Measurements from ENCODE around the gene L3MBTL4. TPM values are rescaled to one million over a fixed set of nuclear protein-coding genes. Genes with fewer than 3 reads are reported as not detected.
A peak's percentile ranks its signal among the peaks of the same experiment; 100 is the strongest.

The L3MBTL4 gene
- total and polyA plus RNA-seq, 11 donors, result 0.27 to 3.3 (median 1.2) TPM

DNA sequence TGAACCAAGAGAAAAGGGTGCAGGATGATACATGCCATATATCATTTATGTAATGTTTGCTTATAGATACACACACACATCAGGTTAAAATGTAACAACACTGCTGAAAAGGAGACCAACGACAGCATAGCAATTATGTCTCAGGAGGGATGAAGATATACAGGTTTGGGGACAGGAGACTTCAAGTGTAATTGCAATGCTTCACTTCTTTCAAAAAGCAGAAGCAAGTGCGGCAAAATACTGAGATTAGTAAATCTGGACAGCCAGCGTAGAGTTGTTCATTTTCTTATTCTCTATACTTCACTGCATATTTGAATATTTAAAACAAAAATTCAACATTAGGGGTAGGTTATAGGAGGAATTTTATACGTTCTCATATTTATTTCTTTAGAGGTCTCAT is 87.2 kb downstream of the L3MBTL4 start:
- intact Hi-C loops (cut with DNase I), result loop anchor here in 2 of 10 donors (10.0 kb wide), 2 partner anchors 193 to 443 kb away; no protein-coding TSS in a partner anchor
- ATAC-seq (no peak), DNase-seq (no peak)
- H3K36me3 ChIP-seq, result no peaks in the 10 kb centered on the region
- no peak for TF ChIP-seq POLR2A (IDR thresholded peaks at IDR 0.05)
- H3K9me3 ChIP-seq, result peaks cover 0 to 42% (median 13%) of the 10 kb centered on the region in 12 donors
- 84 to 89% (median 88%) methylated on average over 4 of the region's 4 CpGs for WGBS, 4 donors
- H3K4me1 ChIP-seq, result peaks cover 0 to 7% (median 0%) of the 10 kb centered on the region in 12 donors
- H3K27ac ChIP-seq, result no peak overlapping the region
- no peak overlapping the region for H3K4me3 ChIP-seq
- no peaks in the 10 kb centered on the region for H3K27me3 ChIP-seq

DNA sequence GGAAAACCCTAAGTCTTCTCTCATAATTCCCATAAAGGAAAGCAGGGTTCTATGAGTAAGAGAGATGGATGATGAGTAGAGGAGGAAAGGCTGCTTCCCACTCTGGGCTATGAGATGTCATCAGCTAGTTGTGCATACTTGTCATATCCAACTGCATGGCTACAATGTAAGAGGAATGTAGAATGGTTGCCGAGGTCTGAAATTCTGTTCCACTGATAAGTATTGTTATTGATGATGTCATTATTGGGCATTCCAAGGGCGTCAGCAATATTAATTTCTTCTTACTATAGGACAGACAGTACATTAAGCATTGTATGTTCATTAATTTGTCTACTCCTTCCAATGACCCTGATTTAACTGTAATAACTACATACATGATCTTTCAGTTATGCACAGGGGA is 88.1 kb downstream of the L3MBTL4 start:
- no peak for TF ChIP-seq POLR2A (IDR thresholded peaks at IDR 0.05)
- Histone ChIP-seq H3K4me3 (no peak overlapping the region), H3K4me1 (peaks cover 0 to 7% (median 0%) of the 10 kb centered on the region in 12 donors), H3K9me3 (peaks cover 0 to 48% (median 16%) of the 10 kb centered on the region in 12 donors), H3K27ac (no peak overlapping the region), H3K36me3 (no peaks in the 10 kb centered on the region), H3K27me3 (no peaks in the 10 kb centered on the region)
- intact Hi-C loops (cut with DNase I), result loop anchor here in 2 of 10 donors (10.0 kb wide), 2 partner anchors 192 to 442 kb away; no protein-coding TSS in a partner anchor
- 65 to 70% (median 67%) methylated on average over 2 of the region's 2 CpGs for WGBS, 4 donors
- ATAC-seq, result no peak
- no peak for DNase-seq

DNA sequence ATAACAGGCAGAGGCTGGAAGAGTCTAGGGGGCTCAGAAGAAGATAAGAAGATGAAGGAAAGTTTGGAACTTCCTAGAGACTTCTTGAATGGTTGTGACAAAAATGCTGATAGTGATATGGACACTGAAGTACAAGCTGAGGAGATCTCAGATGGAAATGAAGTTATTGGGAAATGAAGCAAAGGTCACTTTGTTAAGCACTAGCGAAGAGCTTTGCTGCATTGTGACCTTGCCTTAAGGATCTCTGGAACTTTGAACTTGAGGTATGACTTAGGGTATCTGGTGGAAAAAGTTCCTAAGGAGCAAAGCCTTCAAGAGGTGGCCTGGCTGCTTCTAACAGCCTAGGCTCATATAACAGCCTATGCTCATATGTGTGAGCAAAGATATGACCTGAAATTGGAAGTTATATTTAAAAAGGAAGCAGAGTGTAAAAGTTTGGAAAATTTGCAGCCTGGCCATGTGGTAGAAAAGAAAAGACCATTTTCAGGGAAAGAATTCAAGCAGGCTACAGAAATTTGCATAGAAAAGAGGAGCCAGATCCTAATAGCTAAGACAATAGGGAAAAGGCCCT is 91.3 kb downstream of the L3MBTL4 start:
- H3K27ac ChIP-seq, result no peak overlapping the region
- intact Hi-C loops (cut with DNase I), result loop anchor here in 2 of 10 donors (10.0 kb wide), 2 partner anchors 189 to 439 kb away; no protein-coding TSS in a partner anchor
- no peak overlapping the region for H3K4me3 ChIP-seq
- TF ChIP-seq, protein P1, sequence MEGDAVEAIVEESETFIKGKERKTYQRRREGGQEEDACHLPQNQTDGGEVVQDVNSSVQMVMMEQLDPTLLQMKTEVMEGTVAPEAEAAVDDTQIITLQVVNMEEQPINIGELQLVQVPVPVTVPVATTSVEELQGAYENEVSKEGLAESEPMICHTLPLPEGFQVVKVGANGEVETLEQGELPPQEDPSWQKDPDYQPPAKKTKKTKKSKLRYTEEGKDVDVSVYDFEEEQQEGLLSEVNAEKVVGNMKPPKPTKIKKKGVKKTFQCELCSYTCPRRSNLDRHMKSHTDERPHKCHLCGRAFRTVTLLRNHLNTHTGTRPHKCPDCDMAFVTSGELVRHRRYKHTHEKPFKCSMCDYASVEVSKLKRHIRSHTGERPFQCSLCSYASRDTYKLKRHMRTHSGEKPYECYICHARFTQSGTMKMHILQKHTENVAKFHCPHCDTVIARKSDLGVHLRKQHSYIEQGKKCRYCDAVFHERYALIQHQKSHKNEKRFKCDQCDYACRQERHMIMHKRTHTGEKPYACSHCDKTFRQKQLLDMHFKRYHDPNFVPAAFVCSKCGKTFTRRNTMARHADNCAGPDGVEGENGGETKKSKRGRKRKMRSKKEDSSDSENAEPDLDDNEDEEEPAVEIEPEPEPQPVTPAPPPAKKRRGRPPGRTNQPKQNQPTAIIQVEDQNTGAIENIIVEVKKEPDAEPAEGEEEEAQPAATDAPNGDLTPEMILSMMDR (IDR thresholded peaks at IDR 0.05), result no peak
- no peak for TF ChIP-seq POLR2A (IDR thresholded peaks at IDR 0.05)
- peaks cover 0 to 63% (median 16%) of the 10 kb centered on the region in 12 donors for H3K9me3 ChIP-seq
- no peaks in the 10 kb centered on the region for H3K36me3 ChIP-seq
- WGBS, 4 donors, result 85 to 90% (median 86%) methylated on average over 1 of the region's 1 CpG
- DNase-seq, result no peak
- peaks cover 0 to 5% (median 0%) of the 10 kb centered on the region in 12 donors for H3K4me1 ChIP-seq
- H3K27me3 ChIP-seq, result no peaks in the 10 kb centered on the region
- ATAC-seq, result no peak

DNA sequence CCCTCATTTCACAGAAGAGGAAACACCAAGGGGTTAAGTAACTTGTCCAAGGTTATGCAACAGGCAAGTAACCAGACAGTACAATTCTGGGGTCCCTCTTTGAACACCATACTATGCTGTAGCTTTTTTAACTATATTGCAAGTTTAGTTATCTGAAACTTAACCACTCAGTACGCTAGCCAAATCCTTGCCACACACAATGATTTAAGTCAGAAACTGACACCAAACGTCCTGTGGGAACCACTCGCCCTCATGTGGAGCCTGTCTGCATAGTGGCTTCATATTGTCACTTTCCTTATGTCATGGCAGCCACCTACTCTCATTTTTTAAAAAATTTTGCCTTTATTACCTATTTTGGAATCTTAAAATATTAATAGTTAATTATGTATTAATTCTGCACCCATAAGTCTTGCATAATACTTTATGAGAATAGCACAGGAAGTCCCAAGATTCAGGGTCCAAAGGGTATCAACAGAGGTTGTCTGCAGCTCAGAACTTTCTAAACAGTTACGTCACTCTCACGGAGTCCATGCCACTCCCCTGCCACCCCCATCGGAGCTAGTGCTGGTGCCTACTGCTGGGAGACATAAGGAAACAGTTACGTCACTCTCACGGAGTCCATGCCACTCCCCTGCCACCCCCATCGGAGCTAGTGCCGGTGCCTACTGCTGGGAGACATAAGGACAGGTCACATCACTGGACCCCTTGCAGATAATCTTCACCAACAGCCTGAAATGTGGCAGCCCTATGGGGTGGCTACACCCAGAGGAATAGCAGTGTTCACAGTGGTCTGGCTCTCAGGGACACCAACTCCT is 99.0 kb downstream of the L3MBTL4 start:
- intact Hi-C loops (cut with DNase I), result loop anchor here in 2 of 10 donors (2.0 to 10.0 kb wide), 3 partner anchors 13 to 421 kb away; partner anchors contain the start of gene TMEM200C (in 1 of the 2)
- peaks cover 0 to 2% (median 0%) of the 10 kb centered on the region in 12 donors for H3K4me1 ChIP-seq
- 56 to 68% (median 62%) methylated on average over 10 of the region's 10 CpGs for WGBS, 4 donors
- peak in 1 of 4 donors; percentile 29 for ATAC-seq
- H3K27me3 ChIP-seq, result no peaks in the 10 kb centered on the region
- H3K4me3 ChIP-seq, result peak overlapping the region in 1 of 12 donors; percentile 13
- H3K9me3 ChIP-seq, result peaks cover 0 to 36% (median 5%) of the 10 kb centered on the region in 12 donors
- no peak for DNase-seq
- peaks cover 0 to 2% (median 0%) of the 10 kb centered on the region in 9 donors for H3K36me3 ChIP-seq
- no peak overlapping the region for H3K27ac ChIP-seq
- TF ChIP-seq, protein P1 (IDR thresholded peaks at IDR 0.05), result peak in 2 of 12 donors; percentile 13 to 37
- TF ChIP-seq POLR2A (IDR thresholded peaks at IDR 0.05), result no peak

DNA sequence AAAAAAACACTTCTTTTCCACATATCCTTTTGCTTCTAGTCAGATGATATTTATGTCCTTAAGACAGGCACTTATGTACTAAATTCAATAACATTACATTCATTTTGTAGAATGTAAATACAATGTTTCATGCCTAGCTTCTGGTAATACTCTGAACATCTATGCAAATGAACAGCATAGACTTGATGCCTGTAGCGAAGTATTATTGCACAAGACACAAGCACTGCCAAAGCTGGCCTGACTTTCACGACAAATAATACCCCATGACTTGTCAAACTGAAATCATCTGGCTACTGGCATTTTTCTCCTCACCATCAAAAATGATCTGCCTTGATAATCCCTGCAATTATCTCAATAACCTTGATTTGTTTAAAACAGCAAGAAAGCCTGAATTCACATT is 101.3 kb downstream of the L3MBTL4 start:
- Histone ChIP-seq H3K27ac (no peak overlapping the region), H3K4me1 (peaks cover 0 to 2% (median 0%) of the 10 kb centered on the region in 12 donors), H3K36me3 (peaks cover 0 to 10% (median 0%) of the 10 kb centered on the region in 9 donors), H3K4me3 (no peak overlapping the region), H3K27me3 (no peaks in the 10 kb centered on the region), H3K9me3 (peaks cover 0 to 16% (median 2%) of the 10 kb centered on the region in 12 donors)
- TF ChIP-seq, protein P1 (IDR thresholded peaks at IDR 0.05), result no peak
- TF ChIP-seq POLR2A (IDR thresholded peaks at IDR 0.05), result no peak
- intact Hi-C loops (cut with DNase I), result loop anchor here in 1 of 10 donors (10.0 kb wide), 2 partner anchors 61 to 419 kb away; partner anchors contain the start of gene TMEM200C
- DNase-seq (no peak), ATAC-seq (no peak)
- 65 to 72% (median 67%) methylated on average over 2 of the region's 2 CpGs for WGBS, 4 donors

Data from heart left ventricle (tissue), 16 donors.